Measurements from ENCODE around the gene TPSG1. TPM values are rescaled to one million over a fixed set of nuclear protein-coding genes. Genes with fewer than 3 reads are reported as not detected.
"Not testable (repeated sequence)": the region's sequence is repeated elsewhere in the genome, so short reads cannot be mapped to it uniquely, and the experiment has no call there.

Gene TPSG1
- total RNA-seq, 1 donor from 2014 or later, result not detected

GRCh38 chr16:1256874-1257322, 31.8 kb upstream of the TPSG1 start:
- Mint-ChIP-seq H3K9me3 (ENCODE audit: unreplicated experiment) (peaks cover under 1% of the 10 kb centered on the region), H3K36me3 (ENCODE audit: unreplicated experiment) (no peaks in the 10 kb centered on the region), H3K4me3 (ENCODE audit: unreplicated experiment) (no peak overlapping the region), H3K4me1 (ENCODE audit: low read depth, unreplicated experiment) (peaks cover 2% of the 10 kb centered on the region), H3K27me3 (ENCODE audit: unreplicated experiment) (peaks cover 8% of the 10 kb centered on the region), H3K27ac (ENCODE audit: unreplicated experiment) (no peak overlapping the region)
- DNase-seq, result no peak
- TF ChIP-seq CTCF (IDR thresholded peaks at IDR 0.05; ENCODE audit: partially characterized antibody, unreplicated experiment), result no peak

- not testable (repeated sequence) for H3K4me1 Mint-ChIP-seq (ENCODE audit: low read depth, unreplicated experiment); DNase-seq; H3K27ac Mint-ChIP-seq (ENCODE audit: unreplicated experiment); H3K27me3 Mint-ChIP-seq (ENCODE audit: unreplicated experiment); H3K36me3 Mint-ChIP-seq (ENCODE audit: unreplicated experiment); H3K9me3 Mint-ChIP-seq (ENCODE audit: unreplicated experiment); H3K4me3 Mint-ChIP-seq (ENCODE audit: unreplicated experiment)
Observed at GRCh38 chr16:1256296-1256873, 31.3 kb upstream of the TPSG1 start.

- H3K27ac Mint-ChIP-seq (ENCODE audit: unreplicated experiment); H3K4me3 Mint-ChIP-seq (ENCODE audit: unreplicated experiment); H3K9me3 Mint-ChIP-seq (ENCODE audit: unreplicated experiment); H3K4me1 Mint-ChIP-seq (ENCODE audit: low read depth, unreplicated experiment); H3K27me3 Mint-ChIP-seq (ENCODE audit: unreplicated experiment); H3K36me3 Mint-ChIP-seq (ENCODE audit: unreplicated experiment); DNase-seq: not testable (repeated sequence)
Observed at GRCh38 chr16:1255276-1256122, 30.4 kb upstream of the TPSG1 start, which contains the start of gene TPSD1. TPSD1 (plus strand) TSS chr16:1256069; CDS start chr16:1256281, 212 bp downstream.

- H3K4me3 Mint-ChIP-seq (ENCODE audit: unreplicated experiment); H3K9me3 Mint-ChIP-seq (ENCODE audit: unreplicated experiment); H3K4me1 Mint-ChIP-seq (ENCODE audit: low read depth, unreplicated experiment); H3K27me3 Mint-ChIP-seq (ENCODE audit: unreplicated experiment); H3K36me3 Mint-ChIP-seq (ENCODE audit: unreplicated experiment); DNase-seq; H3K27ac Mint-ChIP-seq (ENCODE audit: unreplicated experiment): not testable (repeated sequence)
Observed at GRCh38 chr16:1254821-1255220, 29.8 kb upstream of the TPSG1 start.

GRCh38 chr16:1253701-1254364, 28.8 kb upstream of the TPSG1 start:
- H3K27ac Mint-ChIP-seq (ENCODE audit: unreplicated experiment); H3K9me3 Mint-ChIP-seq (ENCODE audit: unreplicated experiment); H3K27me3 Mint-ChIP-seq (ENCODE audit: unreplicated experiment); H3K4me3 Mint-ChIP-seq (ENCODE audit: unreplicated experiment); H3K36me3 Mint-ChIP-seq (ENCODE audit: unreplicated experiment); DNase-seq; H3K4me1 Mint-ChIP-seq (ENCODE audit: low read depth, unreplicated experiment): not testable (repeated sequence)

GRCh38 chr16:1249031-1249755, 24.1 kb upstream of the TPSG1 start:
- not testable (repeated sequence) for H3K4me3 Mint-ChIP-seq (ENCODE audit: unreplicated experiment); DNase-seq; H3K27ac Mint-ChIP-seq (ENCODE audit: unreplicated experiment); H3K36me3 Mint-ChIP-seq (ENCODE audit: unreplicated experiment); H3K4me1 Mint-ChIP-seq (ENCODE audit: low read depth, unreplicated experiment); H3K9me3 Mint-ChIP-seq (ENCODE audit: unreplicated experiment)
- H3K27me3 Mint-ChIP-seq (ENCODE audit: unreplicated experiment), result peaks cover 13% of the 10 kb centered on the region

GRCh38 chr16:1247903-1248537, 23.0 kb upstream of the TPSG1 start:
- H3K36me3 Mint-ChIP-seq (ENCODE audit: unreplicated experiment); DNase-seq; H3K9me3 Mint-ChIP-seq (ENCODE audit: unreplicated experiment); H3K4me1 Mint-ChIP-seq (ENCODE audit: low read depth, unreplicated experiment); H3K27ac Mint-ChIP-seq (ENCODE audit: unreplicated experiment); H3K4me3 Mint-ChIP-seq (ENCODE audit: unreplicated experiment): not testable (repeated sequence)
- H3K27me3 Mint-ChIP-seq (ENCODE audit: unreplicated experiment), result peaks cover 13% of the 10 kb centered on the region
